Left ventricle myocardium inferior (tissue), 1 donor: ENCODE results near the gene RRP1. TPM values are rescaled to one million over a fixed set of nuclear protein-coding genes. Genes with fewer than 3 reads are reported as not detected.

Source experiments
- DNase-seq: peaks from one replicate; pipeline ENCODE4 v3.0.0-alpha.2; 2020
- H3K27ac ChIP-seq: fragments of 200-600 bp; replicated peaks from 2 replicates; pipeline ENCODE4 v1.8.0; 2021
- H3K27me3 ChIP-seq: fragments of 200-600 bp; 2 replicates; pipeline ENCODE4 v1.8.0; 2021; ENCODE audit warnings: low read depth
- H3K36me3 ChIP-seq: fragments of 200-600 bp; 2 replicates; pipeline ENCODE4 v1.8.0; 2021
- H3K4me1 ChIP-seq: fragments of 200-600 bp; 2 replicates; pipeline ENCODE4 v1.8.0; 2021
- H3K4me3 ChIP-seq: fragments of 200-600 bp; 2 replicates; pipeline ENCODE4 v1.8.0; 2021; ENCODE audit warnings: mild to moderate bottlenecking, moderate library complexity
- H3K9me3 ChIP-seq: fragments of 200-600 bp; replicated peaks from 2 replicates; pipeline ENCODE4 v1.8.0; 2021
- CTCF ChIP-seq: fragments of 200-600 bp; IDR thresholded peaks from 2 replicates; pipeline ENCODE4 v1.8.0; 2021; ENCODE audit warnings: antibody characterized with exemption, mild to moderate bottlenecking, borderline replicate concordance
- intact Hi-C: fragments of 100-400 bp; cut with micrococcal nuclease; formaldehyde crosslinking; loops from one replicate; pipeline ENCODE4 v1.11.0; 2022
- total RNA-seq: library from RNA; stranded (reverse); fragmentation: NEBNext Ultra II Directional; extraction: Animal tissue kit (Norgen Biotek cat#: 25700); gene quantifications from one replicate; pipeline ENCODE4 v1.2.1, GENCODE V29; 2021
- donor health status: DM: no; HTN: yes; CAD: no; lungs with severe emphysema.

RRP1 gene
- total RNA-seq, 1 donor from 2014 or later = 8.5 TPM

- no peaks in the 10 kb centered on the region for H3K27me3 ChIP-seq
- DNase-seq = no peak
- peaks cover 40% of the 10 kb centered on the region for H3K36me3 ChIP-seq
- H3K27ac ChIP-seq = no peak overlapping the region
- H3K4me1 ChIP-seq = no peaks in the 10 kb centered on the region
- H3K9me3 ChIP-seq = no peaks in the 10 kb centered on the region
- no peak overlapping the region for H3K4me3 ChIP-seq
- TF ChIP-seq CTCF = no peak
- intact Hi-C loops = no loop called here
Observed at GRCh38 chr21:43805275-43805800, 16.0 kb downstream of the RRP1 start.

- peaks cover 7% of the 10 kb centered on the region for H3K4me1 ChIP-seq
- DNase-seq = no peak
- no peak for TF ChIP-seq CTCF
- no peak overlapping the region for H3K27ac ChIP-seq
- peaks cover 32% of the 10 kb centered on the region for H3K36me3 ChIP-seq
- intact Hi-C loops = no loop called here
- no peak overlapping the region for H3K4me3 ChIP-seq
- no peaks in the 10 kb centered on the region for H3K9me3 ChIP-seq
- no peaks in the 10 kb centered on the region for H3K27me3 ChIP-seq
Observed at GRCh38 chr21:43806017-43806710, 16.8 kb downstream of the RRP1 start.

GRCh38 chr21:43808367-43808766, 19.0 kb downstream of the RRP1 start:
- no peak overlapping the region for H3K4me3 ChIP-seq
- no peak for DNase-seq
- peaks cover 14% of the 10 kb centered on the region for H3K4me1 ChIP-seq
- no peak for TF ChIP-seq CTCF
- no peaks in the 10 kb centered on the region for H3K27me3 ChIP-seq
- intact Hi-C loops = no loop called here
- H3K27ac ChIP-seq = no peak overlapping the region
- H3K9me3 ChIP-seq = no peaks in the 10 kb centered on the region
- H3K36me3 ChIP-seq = peaks cover 9% of the 10 kb centered on the region

- no peak for DNase-seq
- Histone ChIP-seq H3K27me3 (no peaks in the 10 kb centered on the region), H3K4me1 (peaks cover 14% of the 10 kb centered on the region), H3K27ac (no peak overlapping the region), H3K9me3 (no peaks in the 10 kb centered on the region), H3K36me3 (peaks cover 5% of the 10 kb centered on the region), H3K4me3 (no peak overlapping the region)
- no peak for TF ChIP-seq CTCF
- intact Hi-C loops = no loop called here
Observed at GRCh38 chr21:43808832-43809251, 19.5 kb downstream of the RRP1 start.

- intact Hi-C loops = no loop called here
- Histone ChIP-seq H3K36me3 (no peaks in the 10 kb centered on the region), H3K4me3 (no peak overlapping the region), H3K9me3 (no peaks in the 10 kb centered on the region), H3K4me1 (peaks cover 14% of the 10 kb centered on the region), H3K27ac (no peak overlapping the region), H3K27me3 (no peaks in the 10 kb centered on the region)
- no peak for TF ChIP-seq CTCF
- DNase-seq = no peak
Observed at GRCh38 chr21:43809346-43809799, 20.0 kb downstream of the RRP1 start.
